Choroid plexus epithelial cell (primary cell): ENCODE measurements around the gene LRPAP1.
"Not testable (repeated sequence)": the region's sequence is repeated elsewhere in the genome, so short reads cannot be mapped to it uniquely, and the experiment has no call there.

Experiments
- DNase-seq: peaks from one replicate; pipeline ENCODE4 v3.0.0-alpha.2; 2010; ENCODE audit warnings: low read depth
- H3K4me3 ChIP-seq: 2 replicates; pipeline ENCODE4 v1.5.1; 2011; ENCODE audit warnings: low read depth, mild to moderate bottlenecking, control low read depth, low read length, moderate library complexity
- TF ChIP-seq, protein P1 (sequence below): conservative IDR thresholded peaks from 2 replicates; pipeline ENCODE4 v1.5.1; 2011; ENCODE audit warnings: low read depth, mild to moderate bottlenecking, control low read depth, inconsistent platforms, low read length, moderate library complexity

The LRPAP1 gene

DNA sequence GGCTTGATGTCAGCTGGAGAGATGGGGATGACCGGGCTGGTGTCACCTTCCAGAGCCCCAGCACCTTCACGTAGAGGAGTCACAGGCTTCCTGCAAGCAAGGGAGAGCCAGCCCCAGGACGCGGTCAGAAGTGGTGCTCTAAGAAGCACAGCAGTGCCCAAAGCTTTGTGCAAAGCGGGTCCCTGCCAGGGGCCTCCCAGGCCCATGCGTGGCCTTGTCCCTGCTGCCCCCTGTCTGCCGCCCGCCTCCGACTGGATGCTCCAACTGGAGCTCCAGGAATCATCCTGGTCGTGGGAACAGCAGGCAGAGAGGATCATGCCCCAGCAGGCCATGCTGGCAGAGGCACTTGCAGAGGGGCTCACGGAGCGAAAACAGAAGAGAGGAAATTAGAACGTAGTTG is 40.1 kb upstream of the LRPAP1 start:
- TF ChIP-seq, protein P1, sequence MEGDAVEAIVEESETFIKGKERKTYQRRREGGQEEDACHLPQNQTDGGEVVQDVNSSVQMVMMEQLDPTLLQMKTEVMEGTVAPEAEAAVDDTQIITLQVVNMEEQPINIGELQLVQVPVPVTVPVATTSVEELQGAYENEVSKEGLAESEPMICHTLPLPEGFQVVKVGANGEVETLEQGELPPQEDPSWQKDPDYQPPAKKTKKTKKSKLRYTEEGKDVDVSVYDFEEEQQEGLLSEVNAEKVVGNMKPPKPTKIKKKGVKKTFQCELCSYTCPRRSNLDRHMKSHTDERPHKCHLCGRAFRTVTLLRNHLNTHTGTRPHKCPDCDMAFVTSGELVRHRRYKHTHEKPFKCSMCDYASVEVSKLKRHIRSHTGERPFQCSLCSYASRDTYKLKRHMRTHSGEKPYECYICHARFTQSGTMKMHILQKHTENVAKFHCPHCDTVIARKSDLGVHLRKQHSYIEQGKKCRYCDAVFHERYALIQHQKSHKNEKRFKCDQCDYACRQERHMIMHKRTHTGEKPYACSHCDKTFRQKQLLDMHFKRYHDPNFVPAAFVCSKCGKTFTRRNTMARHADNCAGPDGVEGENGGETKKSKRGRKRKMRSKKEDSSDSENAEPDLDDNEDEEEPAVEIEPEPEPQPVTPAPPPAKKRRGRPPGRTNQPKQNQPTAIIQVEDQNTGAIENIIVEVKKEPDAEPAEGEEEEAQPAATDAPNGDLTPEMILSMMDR = no peak
- H3K4me3 ChIP-seq = no peak overlapping the region
- DNase-seq = no peak

DNA sequence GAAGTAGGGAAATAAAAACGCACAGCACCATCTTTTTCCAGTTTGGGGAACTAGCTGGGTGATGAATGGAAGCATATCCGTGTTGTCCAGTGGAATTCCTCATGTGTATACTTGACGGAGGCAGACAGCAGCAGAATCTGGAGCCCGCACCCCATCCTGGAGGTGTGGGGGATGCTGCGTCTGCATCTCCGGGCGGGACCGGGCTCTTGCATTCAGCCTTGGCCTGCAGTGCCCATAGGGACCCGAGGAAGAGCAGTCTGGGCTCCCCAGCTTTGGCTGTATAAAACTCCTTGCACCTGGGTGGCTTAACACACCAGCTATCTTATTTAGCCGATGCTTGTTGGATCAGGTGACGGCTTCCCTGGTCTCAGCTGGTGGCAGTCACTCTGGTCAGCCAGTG is 39.7 kb upstream of the LRPAP1 start:
- no peak for DNase-seq

DNA sequence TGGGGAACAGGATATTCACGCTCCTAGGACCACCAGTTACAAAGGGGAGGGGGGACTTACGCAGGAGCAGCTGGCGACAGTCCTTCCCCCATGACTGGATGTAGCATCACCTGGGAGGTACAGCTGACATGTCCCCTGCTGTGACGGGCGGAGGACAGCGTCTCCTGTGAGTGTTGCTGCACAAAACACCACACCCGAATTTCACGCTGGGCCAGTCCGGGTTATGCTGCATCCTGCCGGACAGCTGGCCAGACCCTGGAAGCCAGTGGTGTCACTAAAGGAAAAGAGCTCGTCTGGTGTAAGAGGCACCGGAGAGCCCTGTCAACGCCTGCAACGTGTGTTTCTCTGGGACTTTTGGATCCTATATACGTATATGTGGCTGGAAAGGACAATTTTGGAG is 38.7 kb upstream of the LRPAP1 start:
- DNase-seq = not testable (repeated sequence)

More for the DNA sequence above, 39.7 kb upstream of the LRPAP1 start:
- no peak overlapping the region for H3K4me3 ChIP-seq
- TF ChIP-seq, protein P1 = no peak

DNA sequence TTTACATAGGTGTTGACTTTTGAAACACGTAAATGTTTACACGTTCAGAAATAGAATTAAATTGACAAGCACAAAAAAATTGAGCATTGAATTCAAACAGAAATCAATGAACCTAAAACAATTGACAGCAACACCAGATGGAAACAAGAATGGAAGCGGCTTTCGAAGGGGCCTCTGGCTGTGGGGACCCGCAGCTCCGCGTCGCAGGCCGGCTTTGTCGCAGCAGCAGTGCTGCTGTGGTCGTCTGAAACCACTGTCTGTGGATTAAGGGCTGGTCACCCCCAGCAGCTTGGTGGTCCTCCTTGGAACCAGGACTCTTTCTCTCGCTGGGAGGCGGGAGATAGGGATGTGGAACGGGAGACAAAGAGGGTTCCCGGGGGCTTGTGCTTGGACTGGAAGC is 37.4 kb upstream of the LRPAP1 start:
- H3K4me3 ChIP-seq, DNase-seq: not testable (repeated sequence)

More for the DNA sequence above, 38.7 kb upstream of the LRPAP1 start:
- not testable (repeated sequence) for H3K4me3 ChIP-seq

DNA sequence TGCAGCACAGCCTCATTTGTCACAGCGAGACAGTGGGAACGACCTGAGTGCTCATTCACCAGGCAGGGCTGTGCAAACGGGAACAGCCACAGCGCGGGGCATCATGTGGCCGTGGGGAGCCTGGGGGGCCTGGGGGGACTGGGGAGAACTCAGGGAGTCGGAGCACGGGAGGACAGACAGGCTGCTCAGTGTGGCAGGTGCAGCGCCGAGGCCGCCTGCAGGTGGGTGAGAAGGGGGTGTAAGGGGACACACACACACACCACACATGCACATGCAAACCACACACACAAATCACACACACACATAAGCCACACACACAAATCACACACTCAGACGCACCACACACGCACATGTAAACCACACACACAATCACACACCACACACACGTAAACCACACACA is 34.5 kb upstream of the LRPAP1 start:
- H3K4me3 ChIP-seq, DNase-seq: not testable (repeated sequence)

DNA sequence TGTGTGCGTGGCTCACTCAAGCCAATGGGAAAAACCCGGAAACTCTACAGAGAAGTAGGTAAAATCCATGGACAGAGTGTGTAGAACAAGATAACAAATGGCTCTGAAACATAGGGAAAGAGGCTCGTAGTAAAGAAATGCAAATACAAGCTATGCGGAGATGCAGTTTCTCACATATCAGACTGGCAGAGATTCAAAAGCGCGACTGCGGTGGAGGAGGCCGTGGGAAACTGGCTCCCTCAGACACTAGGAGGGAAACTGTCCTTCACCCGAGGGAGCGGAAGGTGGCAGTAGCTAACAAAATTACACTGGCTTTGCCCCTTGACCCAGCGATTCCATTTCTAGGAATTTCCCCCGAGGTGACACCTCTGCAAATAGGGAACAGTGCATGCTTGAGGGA is 34.1 kb upstream of the LRPAP1 start:
- H3K4me3 ChIP-seq = not testable (repeated sequence)
- TF ChIP-seq, protein P1 = peak; percentile 14
- DNase-seq = peak; percentile 44

DNA sequence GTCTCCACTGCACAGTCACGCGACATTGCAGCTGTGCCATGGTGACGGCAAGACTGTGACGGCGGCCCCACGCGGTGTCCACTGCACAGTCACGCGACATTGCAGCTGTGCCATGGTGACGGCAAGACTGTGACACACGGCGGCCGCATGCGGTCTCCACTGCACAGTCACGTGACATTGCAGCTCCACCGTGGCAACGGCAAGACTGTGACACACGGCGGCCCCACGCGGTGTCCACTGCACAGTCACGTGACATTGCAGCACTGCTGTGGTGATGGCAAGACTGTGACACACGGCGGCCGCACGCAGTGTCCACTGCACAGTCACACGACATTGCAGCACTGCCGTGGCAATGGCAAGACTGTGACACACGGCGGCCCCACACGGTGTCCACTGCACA is 32.7 kb upstream of the LRPAP1 start:
- DNase-seq, H3K4me3 ChIP-seq: not testable (repeated sequence)

DNA sequence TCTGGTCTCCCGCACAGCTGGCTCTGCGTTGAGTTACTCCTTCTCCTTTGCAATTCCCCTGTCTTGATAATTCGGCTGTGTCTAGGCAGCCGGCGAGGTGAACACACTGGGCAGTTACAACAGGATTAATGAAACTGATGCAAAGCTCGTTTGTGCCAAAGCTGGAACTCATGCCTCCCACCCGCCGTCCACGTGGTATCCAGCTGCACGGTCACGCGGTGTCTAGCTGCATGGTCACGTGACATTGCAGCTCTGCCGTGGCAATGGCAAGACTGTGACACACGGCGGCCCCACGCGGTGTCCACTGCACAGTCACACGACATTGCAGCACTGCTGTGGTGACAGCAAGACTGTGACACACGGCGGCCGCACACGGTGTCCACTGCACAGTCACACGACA is 31.2 kb upstream of the LRPAP1 start:
- no peak for DNase-seq
- TF ChIP-seq, protein P1 = no peak
- no peak overlapping the region for H3K4me3 ChIP-seq

DNA sequence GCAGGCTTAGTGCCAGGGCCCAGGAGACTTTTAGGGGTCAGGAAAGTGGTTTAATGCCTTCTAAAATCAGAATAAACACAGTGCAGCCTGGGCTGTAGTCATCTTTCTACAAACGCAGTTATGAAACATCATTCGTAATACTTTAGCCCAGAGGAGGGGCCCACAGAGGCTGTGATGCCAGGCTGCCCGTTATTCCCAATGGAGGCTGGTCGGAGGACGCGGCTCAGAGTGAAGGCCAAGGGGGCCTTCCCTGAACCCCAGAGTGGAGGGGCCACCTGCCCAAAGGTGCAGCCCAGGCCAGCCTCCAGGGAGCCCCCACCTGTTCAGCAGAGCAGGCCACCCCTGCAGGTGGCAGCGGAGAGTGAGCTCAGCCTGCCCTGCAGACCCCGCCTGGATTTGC is 29.9 kb upstream of the LRPAP1 start:
- not testable (repeated sequence) for H3K4me3 ChIP-seq

DNA sequence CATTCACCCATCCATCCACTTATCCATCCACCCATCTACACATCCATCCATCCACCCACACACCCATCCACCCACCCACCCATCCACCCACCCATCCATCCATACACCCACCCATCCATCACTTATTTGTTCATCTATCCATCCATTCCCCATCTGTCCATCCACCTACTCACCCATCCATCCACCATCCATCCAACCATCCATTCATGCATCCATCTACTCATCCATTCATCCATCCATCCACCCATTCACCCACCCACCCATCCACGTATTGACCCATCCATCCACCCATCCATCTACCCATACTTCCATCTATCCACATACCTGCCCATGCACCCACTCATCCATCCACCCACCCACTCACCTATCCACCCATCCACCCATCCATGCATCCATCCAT is 28.2 kb upstream of the LRPAP1 start:
- DNase-seq, H3K4me3 ChIP-seq: not testable (repeated sequence)

More for the DNA sequence above, 29.9 kb upstream of the LRPAP1 start:
- not testable (repeated sequence) for DNase-seq

DNA sequence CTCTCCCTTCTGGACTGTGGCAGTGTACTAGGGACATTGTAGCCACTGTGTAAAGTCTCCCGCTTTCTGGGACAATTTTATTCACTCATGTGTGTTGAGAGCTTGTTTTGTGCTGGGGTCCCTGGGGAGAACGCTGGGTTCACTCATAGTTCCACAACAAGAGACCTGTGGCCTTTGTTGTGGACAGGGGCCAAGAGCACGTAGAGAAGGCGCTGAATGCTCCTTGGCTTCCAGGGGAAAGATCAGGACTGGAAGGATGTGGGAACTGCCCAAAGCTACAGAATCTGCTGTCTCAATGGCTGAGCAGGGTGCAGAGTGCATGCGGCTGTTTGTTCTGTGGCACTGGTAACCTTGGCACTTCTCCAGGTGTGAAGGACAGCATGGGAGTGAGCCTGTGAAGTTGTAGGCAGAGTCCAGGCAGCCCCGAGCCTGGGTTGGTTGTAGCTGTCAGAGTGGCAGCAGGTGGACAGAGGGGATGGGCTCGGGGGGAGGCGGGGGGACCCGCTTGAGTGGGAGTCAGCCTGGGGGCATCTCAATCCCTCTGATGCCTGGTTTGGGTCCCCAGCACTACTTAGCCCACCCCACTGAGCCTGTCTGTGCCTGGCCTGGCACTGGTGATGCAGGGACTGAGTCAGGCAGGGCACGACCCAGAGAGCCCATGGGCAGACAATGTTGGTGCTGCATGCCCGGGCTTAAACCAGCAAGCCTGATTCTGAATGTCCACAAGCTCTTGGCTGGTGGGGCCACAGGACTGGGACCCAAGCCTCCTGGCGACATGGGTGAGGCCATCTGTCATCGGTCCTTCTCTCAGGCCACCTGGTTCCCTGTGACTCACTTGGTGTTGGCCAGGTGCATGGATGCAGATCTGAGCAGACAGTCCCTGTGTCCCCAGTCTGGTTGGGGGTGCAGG is 27.4 kb upstream of the LRPAP1 start:
- not testable (repeated sequence) for H3K4me3 ChIP-seq, DNase-seq

DNA sequence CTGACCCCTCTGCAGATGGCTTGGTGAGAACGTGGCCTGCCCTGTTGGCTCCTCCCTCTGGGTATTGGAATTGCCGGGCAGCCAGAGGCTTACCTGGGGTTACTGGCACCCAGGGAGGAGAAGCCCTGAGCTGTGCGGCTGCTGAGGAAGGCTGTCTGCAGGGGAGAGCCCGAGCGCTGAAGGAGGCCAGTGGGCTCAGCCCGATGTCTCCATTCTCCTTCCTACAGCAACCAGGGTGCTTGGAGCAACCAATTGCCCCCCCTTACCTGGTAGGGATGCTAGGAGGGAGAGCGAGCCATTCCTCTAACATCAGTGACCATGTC is 26.3 kb upstream of the LRPAP1 start:
- DNase-seq, H3K4me3 ChIP-seq: not testable (repeated sequence)

DNA sequence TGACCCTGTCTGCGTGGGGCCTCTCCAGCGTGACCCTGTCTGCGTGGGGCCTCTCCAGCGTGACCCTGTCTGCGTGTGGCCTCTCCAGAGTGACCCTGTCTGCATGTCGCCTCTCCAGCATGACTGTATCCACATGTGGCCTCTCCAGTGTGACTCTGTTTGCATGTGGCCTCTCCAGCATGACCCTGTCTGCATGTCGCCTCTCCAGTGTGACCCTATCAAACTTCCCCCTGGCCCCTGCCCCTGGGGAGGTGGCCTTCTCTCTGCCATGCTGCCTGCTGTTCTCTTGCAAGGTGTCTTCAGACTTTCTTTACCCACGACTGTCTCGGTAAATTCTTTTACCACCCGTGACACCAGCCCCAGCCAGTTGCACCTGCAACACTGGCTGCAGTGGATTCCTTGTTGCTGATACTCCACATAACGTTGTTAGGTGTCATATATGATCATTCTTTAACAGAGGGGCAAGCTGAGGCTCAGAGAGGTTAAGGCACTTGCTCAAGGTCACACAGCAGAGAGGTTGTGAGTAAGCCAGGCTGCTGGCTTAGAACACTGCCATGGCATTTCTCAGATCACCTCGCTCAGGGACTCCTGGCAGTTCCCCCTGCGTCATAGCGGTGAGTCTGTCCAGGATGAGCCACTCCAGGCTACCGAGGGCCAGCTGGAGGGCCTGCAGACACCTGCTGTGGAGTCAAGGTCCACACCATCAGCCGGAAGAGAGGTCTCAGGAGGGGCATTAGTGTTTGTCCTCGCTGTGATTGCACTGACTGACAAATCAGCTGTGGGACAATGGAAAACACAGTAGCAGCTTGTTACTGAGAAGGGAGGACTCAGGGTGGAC is 25.7 kb upstream of the LRPAP1 start:
- H3K4me3 ChIP-seq, DNase-seq: not testable (repeated sequence)

DNA sequence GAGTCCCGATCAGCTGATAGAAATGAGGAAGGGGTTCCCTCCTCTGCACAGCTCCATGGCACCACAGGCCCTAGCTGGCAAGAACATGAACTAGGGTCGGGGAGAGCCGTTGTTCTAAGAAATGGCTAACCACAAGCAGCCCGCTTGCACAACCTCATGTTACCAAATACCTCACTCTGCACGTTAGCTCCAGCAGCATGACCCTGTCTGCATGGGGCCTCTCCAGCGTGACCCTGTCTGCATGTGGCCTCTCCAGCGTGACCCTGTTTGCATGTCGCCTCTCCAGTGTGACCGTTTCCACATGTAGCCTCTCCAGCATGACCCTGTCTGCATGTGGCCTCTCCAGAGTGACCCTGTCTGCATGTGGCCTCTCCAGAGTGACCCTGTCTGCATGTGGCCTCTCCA is 24.9 kb upstream of the LRPAP1 start:
- not testable (repeated sequence) for H3K4me3 ChIP-seq
- DNase-seq = peak; percentile 62
